ENCODE results near the gene PRCP.

Gene PRCP

GRCh38 chr11:82854242-82854641, 46.0 kb downstream of the PRCP start:
- H3K4me2 ChIP-seq (ENCODE audit: low read depth, low read length, poor library complexity, severe bottlenecking): no peak overlapping the region

GRCh38 chr11:82848829-82849228, 51.4 kb downstream of the PRCP start:
- no peak overlapping the region for H3K4me3 ChIP-seq (ENCODE audit: insufficient read depth, low read length, poor library complexity, severe bottlenecking)
- H3K9me2 ChIP-seq (replicated peaks; ENCODE audit: insufficient read depth, low read length): no peaks in the 10 kb centered on the region
- H3K9ac ChIP-seq (ENCODE audit: low read length): no peak overlapping the region
- H4K20me1 ChIP-seq (ENCODE audit: low read depth, low read length): no peaks in the 10 kb centered on the region
- no peaks in the 10 kb centered on the region for H3K9me3 ChIP-seq (ENCODE audit: insufficient read depth, low read length)
- H3K27ac ChIP-seq (ENCODE audit: low read depth, low read length): no peak overlapping the region
- H3K36me3 ChIP-seq (ENCODE audit: low read length): no peaks in the 10 kb centered on the region
- no peaks in the 10 kb centered on the region for H3K27me3 ChIP-seq (ENCODE audit: low read length)
- no peaks in the 10 kb centered on the region for H3K79me2 ChIP-seq (ENCODE audit: insufficient read depth, low read length)
- H2AFZ ChIP-seq (ENCODE audit: low read depth, low read length, severe bottlenecking): no peak overlapping the region
- H3F3A ChIP-seq (ENCODE audit: insufficient read depth): no peaks in the 10 kb centered on the region
- TF ChIP-seq CTCF (IDR thresholded peaks at IDR 0.05; ENCODE audit: insufficient read depth, low read length, poor library complexity, severe bottlenecking): no peak
- H3K4me2 ChIP-seq (ENCODE audit: low read depth, low read length, poor library complexity, severe bottlenecking): no peak overlapping the region

More at GRCh38 chr11:82854242-82854641, 46.0 kb downstream of the PRCP start:
- no peaks in the 10 kb centered on the region for H3K36me3 ChIP-seq (ENCODE audit: low read length)
- H4K20me1 ChIP-seq (ENCODE audit: low read depth, low read length): no peaks in the 10 kb centered on the region
- no peaks in the 10 kb centered on the region for H3F3A ChIP-seq (ENCODE audit: insufficient read depth)
- no peak overlapping the region for H3K4me3 ChIP-seq (ENCODE audit: insufficient read depth, low read length, poor library complexity, severe bottlenecking)
- no peak overlapping the region for H3K27ac ChIP-seq (ENCODE audit: low read depth, low read length)
- H3K9me3 ChIP-seq (ENCODE audit: insufficient read depth, low read length): no peaks in the 10 kb centered on the region
- no peak overlapping the region for H3K9ac ChIP-seq (ENCODE audit: low read length)
- no peaks in the 10 kb centered on the region for H3K79me2 ChIP-seq (ENCODE audit: insufficient read depth, low read length)
- no peaks in the 10 kb centered on the region for H3K27me3 ChIP-seq (ENCODE audit: low read length)
- H2AFZ ChIP-seq (ENCODE audit: low read depth, low read length, severe bottlenecking): no peak overlapping the region
- H3K9me2 ChIP-seq (replicated peaks; ENCODE audit: insufficient read depth, low read length): no peaks in the 10 kb centered on the region
- TF ChIP-seq EZH2phosphoT487 (conservative IDR thresholded peaks at IDR 0.05; ENCODE audit: low read length): no peak
- TF ChIP-seq CTCF (IDR thresholded peaks at IDR 0.05; ENCODE audit: insufficient read depth, low read length, poor library complexity, severe bottlenecking): no peak

GRCh38 chr11:82845356-82846353, 54.6 kb downstream of the PRCP start:
- H3K27ac ChIP-seq (ENCODE audit: low read depth, low read length): no peak overlapping the region
- H3K4me2 ChIP-seq (ENCODE audit: low read depth, low read length, poor library complexity, severe bottlenecking): no peak overlapping the region
- no peak overlapping the region for H3K4me3 ChIP-seq (ENCODE audit: insufficient read depth, low read length, poor library complexity, severe bottlenecking)
- no peak overlapping the region for H2AFZ ChIP-seq (ENCODE audit: low read depth, low read length, severe bottlenecking)
- H3K9ac ChIP-seq (ENCODE audit: low read length): no peak overlapping the region
- no peaks in the 10 kb centered on the region for H3K79me2 ChIP-seq (ENCODE audit: insufficient read depth, low read length)
- H4K20me1 ChIP-seq (ENCODE audit: low read depth, low read length): no peaks in the 10 kb centered on the region
- H3K9me3 ChIP-seq (ENCODE audit: insufficient read depth, low read length): no peaks in the 10 kb centered on the region
- no peaks in the 10 kb centered on the region for H3F3A ChIP-seq (ENCODE audit: insufficient read depth)
- no peak for TF ChIP-seq CTCF (IDR thresholded peaks at IDR 0.05; ENCODE audit: insufficient read depth, low read length, poor library complexity, severe bottlenecking)
- no peak for TF ChIP-seq EZH2phosphoT487 (conservative IDR thresholded peaks at IDR 0.05; ENCODE audit: low read length)
- H3K36me3 ChIP-seq (ENCODE audit: low read length): no peaks in the 10 kb centered on the region
- H3K27me3 ChIP-seq (ENCODE audit: low read length): no peaks in the 10 kb centered on the region
- no peaks in the 10 kb centered on the region for H3K9me2 ChIP-seq (replicated peaks; ENCODE audit: insufficient read depth, low read length)
